Stimulated activated CD8-positive, alpha-beta memory T cell treated with anti-CD3 and anti-CD28 coated beads, Interleukin-12 subunit alpha, Interleukin-12 subunit beta, amount 100 ng/mL, for 4 hours (primary cell): Measurements from ENCODE around the gene PSPN.
"Not testable (repeated sequence)": the region's sequence is repeated elsewhere in the genome, so short reads cannot be mapped to it uniquely, and the experiment has no call there.

Source experiments
- DNase-seq: peaks from one replicate; pipeline ENCODE4 v3.0.0-alpha.2; 2020; ENCODE audit warnings: low read depth

PSPN gene

GRCh38 chr19:6402837-6403608 lies 27.3 kb upstream of the PSPN start:
- no peak for DNase-seq

GRCh38 chr19:6402058-6402457 lies 26.3 kb upstream of the PSPN start:
- DNase-seq = no peak

- not testable (repeated sequence) for DNase-seq
Measured at GRCh38 chr19:6400062-6400944, 24.6 kb upstream of the PSPN start.

- DNase-seq = no peak
Measured at GRCh38 chr19:6396305-6396704, 20.6 kb upstream of the PSPN start.

- no peak for DNase-seq
Measured at GRCh38 chr19:6394831-6395230, 19.1 kb upstream of the PSPN start.

- no peak for DNase-seq
Measured at GRCh38 chr19:6393983-6394412, 18.3 kb upstream of the PSPN start.

GRCh38 chr19:6393074-6393982 lies 17.6 kb upstream of the PSPN start, which contains the start of gene GTF2F1:
Gene GTF2F1 (minus strand): TSS chr19:6393164. CDS start chr19:6392995, 169 bp downstream.
- DNase-seq = peak; percentile 88

GRCh38 chr19:6392221-6393073 lies 16.7 kb upstream of the PSPN start:
- no peak for DNase-seq

- no peak for DNase-seq
Measured at GRCh38 chr19:6387372-6387771, 11.6 kb upstream of the PSPN start.

- no peak for DNase-seq
Measured at GRCh38 chr19:6384381-6384780, 8.6 kb upstream of the PSPN start.

GRCh38 chr19:6383188-6383587 lies 7.5 kb upstream of the PSPN start:
- DNase-seq = no peak

- no peak for DNase-seq
Measured at GRCh38 chr19:6381030-6381750, 5.5 kb upstream of the PSPN start.

- no peak for DNase-seq
Measured at GRCh38 chr19:6379744-6380143, 4.0 kb upstream of the PSPN start.

GRCh38 chr19:6378486-6378885 lies 2.8 kb upstream of the PSPN start:
- DNase-seq = no peak

- no peak for DNase-seq
Measured at GRCh38 chr19:6378041-6378440, 2.3 kb upstream of the PSPN start.

- DNase-seq = no peak
Measured at GRCh38 chr19:6376512-6377190, 918 bp upstream of the PSPN start.

- no peak for DNase-seq
Measured at GRCh38 chr19:6374711-6375410, 872 bp downstream of the PSPN start.

GRCh38 chr19:6374161-6374709 lies 1.5 kb downstream of the PSPN start:
- DNase-seq = no peak

- DNase-seq = no peak
Measured at GRCh38 chr19:6373813-6374108, 2.0 kb downstream of the PSPN start.
